SK-N-SH (cell line): ENCODE results near the gene CAPS. TPM values are rescaled to one million over a fixed set of nuclear protein-coding genes. Genes with fewer than 3 reads are reported as not detected.
"Not testable (repeated sequence)": the region's sequence is repeated elsewhere in the genome, so short reads cannot be mapped to it uniquely, and the experiment has no call there.

Experiments used
- CTCF ChIA-PET: fragments of 300-600, 350-600 bp; formaldehyde crosslinking; extraction: SDS; loops from one replicate; lab custom pipeline; 2021; lab: Yijun Ruan, JAX
- POLR2A ChIA-PET: fragments of 350-600 bp; sonication (Branson Sonifier 250); formaldehyde crosslinking; extraction: SDS; loops from one replicate; lab custom pipeline; 2020; ENCODE audit warnings: antibody characterized with exemption, inconsistent platforms; lab: Yijun Ruan, JAX
- DNase-seq: peaks from one replicate; pipeline ENCODE4 v3.0.0; 2012
- H2AFZ ChIP-seq: fragments of 200-600 bp; sonication (generic); 2 replicates; pipeline ENCODE4 v1.8.1; 2016; ENCODE audit warnings: antibody characterized with exemption, mild to moderate bottlenecking, low read depth
- H3F3A ChIP-seq: fragments of 200-600 bp; sonication (generic); replicated peaks from 2 replicates; pipeline ENCODE3; 2016; ENCODE audit warnings: antibody characterized with exemption, mild to moderate bottlenecking; ENCODE audit not compliant: insufficient read depth
- H3K27ac ChIP-seq, 2 experiments: fragments of 200-500 bp in 1 of 2; fragments of 200-600 bp in 1 of 2; sonication (Bioruptor generic) in 1 of 2; sonication (generic), shearing (Covaris generic) in 1 of 2; 2 replicates each; pipeline versions ENCODE4 v1.5.1 to v1.6.1; 2014 to 2016; ENCODE audit warnings: low read depth in 2 of 2, inconsistent platforms in 1 of 2, low read length in 1 of 2, mild to moderate bottlenecking in 1 of 2, mixed read lengths in 1 of 2
- H3K27me3 ChIP-seq: fragments of 200-600 bp; sonication (generic), shearing (Covaris generic); 2 replicates; pipeline ENCODE4 v1.6.1; 2016; ENCODE audit warnings: mixed run types; ENCODE audit not compliant: insufficient read depth
- H3K36me3 ChIP-seq, 2 experiments: fragments of 200-500 bp in 1 of 2; fragments of 200-600 bp in 1 of 2; sonication (Bioruptor generic) in 1 of 2; sonication (generic) in 1 of 2; replicated peaks in 1 of 2; 2 replicates each; pipeline versions ENCODE3 to v1.5.1; 2014 to 2016; ENCODE audit warnings: low read length in 1 of 2, mild to moderate bottlenecking in 1 of 2; ENCODE audit not compliant: insufficient read depth in 2 of 2, control insufficient read depth in 1 of 2
- H3K4me1 ChIP-seq, 2 experiments: fragments of 200-500 bp in 1 of 2; fragments of 200-600 bp in 1 of 2; sonication (Bioruptor generic) in 1 of 2; sonication (generic), shearing (Covaris generic) in 1 of 2; 2 replicates each; pipeline versions ENCODE4 v1.5.1 to v1.6.1; 2014 to 2016; ENCODE audit warnings: low read depth in 1 of 2, low read length in 1 of 2, mixed run types in 1 of 2; ENCODE audit not compliant: insufficient read depth in 2 of 2, control insufficient read depth in 1 of 2
- H3K4me2 ChIP-seq: fragments of 200-600 bp; sonication (generic), shearing (Covaris generic); 2 replicates; pipeline ENCODE4 v1.6.1; 2017; ENCODE audit warnings: mixed run types
- H3K4me3 ChIP-seq, 2 experiments: fragments of 200-500 bp in 1 of 2; fragments of 200-600 bp in 1 of 2; sonication (Bioruptor generic) in 1 of 2; sonication (generic), shearing (Covaris generic) in 1 of 2; 2 replicates each; pipeline versions ENCODE4 v1.5.1 to v1.8.1; 2014 to 2016; ENCODE audit warnings: low read depth in 2 of 2, inconsistent platforms in 1 of 2, low read length in 1 of 2, mild to moderate bottlenecking in 1 of 2, mixed read lengths in 1 of 2, moderate library complexity in 1 of 2
- H3K79me2 ChIP-seq: fragments of 200-600 bp; sonication (generic); 2 replicates; pipeline ENCODE4 v1.8.1; 2017; ENCODE audit warnings: mild to moderate bottlenecking; ENCODE audit not compliant: insufficient read depth
- H3K9ac ChIP-seq: fragments of 200-600 bp; sonication (generic); 2 replicates; pipeline ENCODE4 v1.6.1; 2017; ENCODE audit warnings: mixed run types
- H3K9me2 ChIP-seq: fragments of 200-600 bp; sonication (generic); 2 replicates; pipeline ENCODE4 v1.6.1; 2017; ENCODE audit warnings: mixed run types
- H3K9me3 ChIP-seq: fragments of 200-600 bp; sonication (generic); 2 replicates; pipeline ENCODE4 v1.6.1; 2017; ENCODE audit warnings: mixed run types, mild to moderate bottlenecking, moderate library complexity
- H4K20me1 ChIP-seq: fragments of 200-600 bp; sonication (generic); 2 replicates; pipeline ENCODE4 v1.6.1; 2017; ENCODE audit warnings: mild to moderate bottlenecking, mixed run types; ENCODE audit not compliant: insufficient read depth
- ELF1 ChIP-seq: IDR thresholded peaks from 2 replicates; pipeline ENCODE4 v1.4.0; 2012
- EP300 ChIP-seq, 2 experiments: IDR thresholded peaks; 2 replicates each; pipeline versions ENCODE4 v1.4.0 to v1.6.1; 2012; ENCODE audit warnings: borderline replicate concordance in 1 of 2, low read depth in 1 of 2, low read length in 1 of 2
- FOXM1 ChIP-seq: IDR thresholded peaks from 2 replicates; pipeline ENCODE4 v1.4.0; 2012; ENCODE audit warnings: low read depth, mild to moderate bottlenecking
- JUND ChIP-seq: IDR thresholded peaks from 2 replicates; pipeline ENCODE4 v1.4.0; 2012
- POLR2AphosphoS5 ChIP-seq: IDR thresholded peaks from 2 replicates; pipeline ENCODE4 v1.6.1; 2012; ENCODE audit warnings: low read depth, low read length
- RCOR1 ChIP-seq: fragments of 150-350 bp; IDR thresholded peaks from 2 replicates; pipeline ENCODE4 v1.6.1; 2017; ENCODE audit warnings: antibody characterized with exemption, low read length
- RFX5 ChIP-seq: IDR thresholded peaks from 2 replicates; pipeline ENCODE4 v1.6.1; 2012; ENCODE audit warnings: mild to moderate bottlenecking, improper control_type of control experiment, low read length
- TAF1 ChIP-seq: IDR thresholded peaks from 2 replicates; pipeline ENCODE4 v1.6.1; 2012; ENCODE audit warnings: low read depth, mild to moderate bottlenecking, low read length, moderate library complexity, borderline replicate concordance
- TCF12 ChIP-seq: IDR thresholded peaks from 2 replicates; pipeline ENCODE4 v1.4.0; 2012
- YY1 ChIP-seq: IDR thresholded peaks from 2 replicates; pipeline ENCODE4 v1.4.0; 2012; ENCODE audit warnings: low read depth, mild to moderate bottlenecking
- WGBS: methylation state at CpG from one replicate; pipeline ENCODE4 v1.1.6; 2017; ENCODE audit warnings: low lambda C conversion rate; 5-methylcytosine and 5-hydroxymethylcytosine counted together
- polyA plus RNA-seq, 3 experiments: library from polyadenylated mRNA; depleted of rRNA; stranded (reverse); fragments of >200 nt; gene quantifications; 2 replicates each; pipeline ENCODE4 v1.2.3, GENCODE V29; 2012
- TF ChIP-seq, protein P1 (sequence below): IDR thresholded peaks from 2 replicates; pipeline ENCODE4 v1.4.0; 2012; ENCODE audit warnings: low read depth
- TF ChIP-seq, protein P2 (sequence below): fragments of 150-350 bp; IDR thresholded peaks from 2 replicates; pipeline ENCODE4 v1.6.1; 2016; ENCODE audit warnings: mild to moderate bottlenecking, low read depth, low read length
- TF ChIP-seq, protein P3 (sequence below): IDR thresholded peaks from 2 replicates; pipeline ENCODE4; 2012
- TF ChIP-seq, protein P4 (sequence below): fragments of 200-600 bp; sonication (generic); IDR thresholded peaks from 2 replicates; pipeline ENCODE4 v1.6.1; 2017; ENCODE audit warnings: antibody characterized with exemption, mild to moderate bottlenecking, moderate library complexity
- TF ChIP-seq, protein P5 (sequence below): IDR thresholded peaks from 2 replicates; pipeline ENCODE4 v1.4.0; 2012; ENCODE audit warnings: low read depth, borderline replicate concordance
- TF ChIP-seq, protein P6 (sequence below): IDR thresholded peaks from 2 replicates; pipeline ENCODE4 v1.4.0; 2012; ENCODE audit warnings: low read depth, borderline replicate concordance

Gene CAPS
- polyA plus RNA-seq, 1 of the 3 experiments (the other 2 are of a cell fraction) = 13.4 TPM

DNA sequence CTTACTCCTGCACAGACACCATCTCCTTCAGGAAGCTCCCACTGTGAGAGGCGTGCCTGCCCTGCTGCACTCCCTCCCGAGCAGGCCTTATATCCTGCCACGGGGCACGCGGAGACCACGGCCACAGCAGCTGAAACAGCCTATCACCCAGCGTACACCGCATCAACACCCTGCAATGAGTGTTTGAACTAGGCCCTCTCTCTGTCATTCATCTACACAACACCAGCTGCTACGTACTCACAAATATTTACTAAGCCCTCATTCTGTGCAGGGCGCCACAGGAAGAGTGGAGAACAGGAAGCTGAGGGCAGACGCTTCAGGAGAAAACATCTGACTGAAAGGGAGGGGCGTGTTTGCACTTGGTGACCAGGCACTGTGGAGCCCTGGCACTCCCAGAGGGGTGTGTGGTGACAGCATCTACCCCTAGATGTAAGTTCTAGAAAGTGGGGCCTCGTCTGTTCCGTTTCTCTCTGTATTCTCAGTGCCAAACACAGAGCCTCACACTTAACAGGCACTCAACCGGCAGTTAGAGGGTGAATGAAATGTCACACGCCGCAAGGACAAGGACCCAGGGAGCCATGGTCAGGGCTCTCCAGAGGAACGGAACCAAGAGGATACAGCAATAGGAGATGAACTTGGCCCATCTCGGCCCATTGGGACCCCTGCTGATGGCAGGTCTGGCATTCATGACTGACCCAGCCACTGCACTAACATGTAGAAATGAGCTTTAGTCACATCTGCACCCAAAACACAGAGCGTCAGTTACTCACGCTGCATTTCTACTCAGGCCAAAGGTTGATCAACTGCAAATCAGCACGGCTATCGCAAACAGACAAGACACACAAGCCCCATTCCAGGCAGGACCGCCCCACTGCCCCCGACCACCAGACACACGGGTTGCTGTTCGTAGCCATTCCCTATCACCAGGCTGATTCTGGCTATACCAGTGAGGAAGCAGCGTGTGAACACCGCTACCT is 48.2 kb downstream of the CAPS start:
- Histone ChIP-seq H3K36me3 (peaks cover 0 to 14% of the 10 kb centered on the region in 2 experiments), H3K9ac (no peak overlapping the region), H3K9me2 (no peaks in the 10 kb centered on the region), H3K27me3 (no peaks in the 10 kb centered on the region), H3K9me3 (no peaks in the 10 kb centered on the region), H3K4me1 (peaks cover 0 to 57% of the 10 kb centered on the region in 2 experiments; a peak in 2 of 4 replicates), H4K20me1 (peaks cover 96% of the 10 kb centered on the region), H3K79me2 (peaks cover 99% of the 10 kb centered on the region), H3F3A (no peaks in the 10 kb centered on the region), H2AFZ (no peak overlapping the region), H3K4me3 (no peak overlapping the region), H3K4me2 (no peak overlapping the region), H3K27ac (peak overlapping the region in 1 of 2 experiments; percentile 56; a peak in 1 of 4 replicates)
- POLR2A ChIA-PET = no interaction called here
- TF ChIP-seq RFX5 (no peak), FOXM1 (no peak), YY1 (no peak), JUND (no peak), RCOR1 (no peak), POLR2AphosphoS5 (no peak), TCF12 (no peak), EP300 (IDR thresholded peaks at IDR 0.05; ENCODE audit: borderline replicate concordance in 1 of 2, low read depth in 1 of 2, low read length in 1 of 2) (no peak), TAF1 (no peak), ELF1 (no peak)
- TF ChIP-seq, protein P1, sequence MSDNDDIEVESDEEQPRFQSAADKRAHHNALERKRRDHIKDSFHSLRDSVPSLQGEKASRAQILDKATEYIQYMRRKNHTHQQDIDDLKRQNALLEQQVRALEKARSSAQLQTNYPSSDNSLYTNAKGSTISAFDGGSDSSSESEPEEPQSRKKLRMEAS = no peak
- TF ChIP-seq, protein P2, sequence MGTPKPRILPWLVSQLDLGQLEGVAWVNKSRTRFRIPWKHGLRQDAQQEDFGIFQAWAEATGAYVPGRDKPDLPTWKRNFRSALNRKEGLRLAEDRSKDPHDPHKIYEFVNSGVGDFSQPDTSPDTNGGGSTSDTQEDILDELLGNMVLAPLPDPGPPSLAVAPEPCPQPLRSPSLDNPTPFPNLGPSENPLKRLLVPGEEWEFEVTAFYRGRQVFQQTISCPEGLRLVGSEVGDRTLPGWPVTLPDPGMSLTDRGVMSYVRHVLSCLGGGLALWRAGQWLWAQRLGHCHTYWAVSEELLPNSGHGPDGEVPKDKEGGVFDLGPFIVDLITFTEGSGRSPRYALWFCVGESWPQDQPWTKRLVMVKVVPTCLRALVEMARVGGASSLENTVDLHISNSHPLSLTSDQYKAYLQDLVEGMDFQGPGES = no peak
- TF ChIP-seq, protein P3, sequence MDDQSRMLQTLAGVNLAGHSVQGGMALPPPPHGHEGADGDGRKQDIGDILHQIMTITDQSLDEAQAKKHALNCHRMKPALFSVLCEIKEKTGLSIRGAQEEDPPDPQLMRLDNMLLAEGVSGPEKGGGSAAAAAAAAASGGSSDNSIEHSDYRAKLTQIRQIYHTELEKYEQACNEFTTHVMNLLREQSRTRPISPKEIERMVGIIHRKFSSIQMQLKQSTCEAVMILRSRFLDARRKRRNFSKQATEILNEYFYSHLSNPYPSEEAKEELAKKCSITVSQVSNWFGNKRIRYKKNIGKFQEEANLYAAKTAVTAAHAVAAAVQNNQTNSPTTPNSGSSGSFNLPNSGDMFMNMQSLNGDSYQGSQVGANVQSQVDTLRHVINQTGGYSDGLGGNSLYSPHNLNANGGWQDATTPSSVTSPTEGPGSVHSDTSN = no peak
- TF ChIP-seq, protein P4, sequence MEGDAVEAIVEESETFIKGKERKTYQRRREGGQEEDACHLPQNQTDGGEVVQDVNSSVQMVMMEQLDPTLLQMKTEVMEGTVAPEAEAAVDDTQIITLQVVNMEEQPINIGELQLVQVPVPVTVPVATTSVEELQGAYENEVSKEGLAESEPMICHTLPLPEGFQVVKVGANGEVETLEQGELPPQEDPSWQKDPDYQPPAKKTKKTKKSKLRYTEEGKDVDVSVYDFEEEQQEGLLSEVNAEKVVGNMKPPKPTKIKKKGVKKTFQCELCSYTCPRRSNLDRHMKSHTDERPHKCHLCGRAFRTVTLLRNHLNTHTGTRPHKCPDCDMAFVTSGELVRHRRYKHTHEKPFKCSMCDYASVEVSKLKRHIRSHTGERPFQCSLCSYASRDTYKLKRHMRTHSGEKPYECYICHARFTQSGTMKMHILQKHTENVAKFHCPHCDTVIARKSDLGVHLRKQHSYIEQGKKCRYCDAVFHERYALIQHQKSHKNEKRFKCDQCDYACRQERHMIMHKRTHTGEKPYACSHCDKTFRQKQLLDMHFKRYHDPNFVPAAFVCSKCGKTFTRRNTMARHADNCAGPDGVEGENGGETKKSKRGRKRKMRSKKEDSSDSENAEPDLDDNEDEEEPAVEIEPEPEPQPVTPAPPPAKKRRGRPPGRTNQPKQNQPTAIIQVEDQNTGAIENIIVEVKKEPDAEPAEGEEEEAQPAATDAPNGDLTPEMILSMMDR = no peak
- TF ChIP-seq, protein P5, sequence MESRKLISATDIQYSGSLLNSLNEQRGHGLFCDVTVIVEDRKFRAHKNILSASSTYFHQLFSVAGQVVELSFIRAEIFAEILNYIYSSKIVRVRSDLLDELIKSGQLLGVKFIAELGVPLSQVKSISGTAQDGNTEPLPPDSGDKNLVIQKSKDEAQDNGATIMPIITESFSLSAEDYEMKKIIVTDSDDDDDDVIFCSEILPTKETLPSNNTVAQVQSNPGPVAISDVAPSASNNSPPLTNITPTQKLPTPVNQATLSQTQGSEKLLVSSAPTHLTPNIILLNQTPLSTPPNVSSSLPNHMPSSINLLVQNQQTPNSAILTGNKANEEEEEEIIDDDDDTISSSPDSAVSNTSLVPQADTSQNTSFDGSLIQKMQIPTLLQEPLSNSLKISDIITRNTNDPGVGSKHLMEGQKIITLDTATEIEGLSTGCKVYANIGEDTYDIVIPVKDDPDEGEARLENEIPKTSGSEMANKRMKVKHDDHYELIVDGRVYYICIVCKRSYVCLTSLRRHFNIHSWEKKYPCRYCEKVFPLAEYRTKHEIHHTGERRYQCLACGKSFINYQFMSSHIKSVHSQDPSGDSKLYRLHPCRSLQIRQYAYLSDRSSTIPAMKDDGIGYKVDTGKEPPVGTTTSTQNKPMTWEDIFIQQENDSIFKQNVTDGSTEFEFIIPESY = no peak
- TF ChIP-seq, protein P6, sequence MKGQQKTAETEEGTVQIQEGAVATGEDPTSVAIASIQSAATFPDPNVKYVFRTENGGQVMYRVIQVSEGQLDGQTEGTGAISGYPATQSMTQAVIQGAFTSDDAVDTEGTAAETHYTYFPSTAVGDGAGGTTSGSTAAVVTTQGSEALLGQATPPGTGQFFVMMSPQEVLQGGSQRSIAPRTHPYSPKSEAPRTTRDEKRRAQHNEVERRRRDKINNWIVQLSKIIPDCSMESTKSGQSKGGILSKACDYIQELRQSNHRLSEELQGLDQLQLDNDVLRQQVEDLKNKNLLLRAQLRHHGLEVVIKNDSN = no peak
- WGBS = 91% methylated on average over 28 of the region's 29 CpGs
- no peak for DNase-seq
- CTCF ChIA-PET = interaction anchor here (1.3 kb wide), 1 partner anchor 60 kb away, joined by 3 read pairs; no protein-coding TSS in a partner anchor

DNA sequence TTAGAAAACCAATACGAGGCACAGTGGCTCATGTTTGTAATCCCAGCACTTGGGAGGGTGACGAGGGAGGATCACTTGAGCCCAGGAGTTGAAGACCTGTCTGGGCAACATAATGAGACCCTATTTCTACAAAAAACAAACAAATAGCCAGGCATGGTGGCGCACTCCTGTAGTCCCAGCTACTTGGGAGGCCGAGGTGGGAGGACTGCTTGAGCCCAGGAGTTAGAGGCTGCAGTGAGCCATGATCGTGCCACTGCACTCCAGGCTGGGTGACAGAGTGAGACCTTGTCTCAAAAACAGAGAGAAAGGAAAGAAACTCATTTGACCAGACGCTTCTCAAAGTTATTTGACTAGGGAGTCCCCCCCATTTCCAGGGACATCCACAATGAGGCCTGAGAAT is 49.2 kb downstream of the CAPS start:
- H3K27me3 ChIP-seq, H2AFZ ChIP-seq, H3K9me2 ChIP-seq, H3F3A ChIP-seq, H3K4me3 ChIP-seq, H3K9ac ChIP-seq, H3K27ac ChIP-seq, POLR2A ChIA-PET, CTCF ChIA-PET, DNase-seq, H3K9me3 ChIP-seq, H3K4me2 ChIP-seq: not testable (repeated sequence)
- H3K4me1 ChIP-seq = peaks cover 0 to 54% of the 10 kb centered on the region in 2 experiments; a peak in 2 of 4 replicates
- H4K20me1 ChIP-seq = peaks cover 96% of the 10 kb centered on the region
- H3K36me3 ChIP-seq = peaks cover 0 to 14% of the 10 kb centered on the region in 2 experiments
- peaks cover 100% of the 10 kb centered on the region for H3K79me2 ChIP-seq
- WGBS = 92% methylated on average over 6 of the region's 6 CpGs
